K562 (cell line): ENCODE data around the gene LRRC41. TPM values are rescaled to one million over a fixed set of nuclear protein-coding genes. Genes with fewer than 3 reads are reported as not detected.

Experiments used
- ATF1 ChIP-seq, 2 experiments: fragments of 450-650 bp in 1 of 2; IDR thresholded peaks; 2 replicates each; pipeline ENCODE4 v1.6.1; 2016; ENCODE audit warnings: missing compliant biosample characterization in 1 of 2, missing genetic modification characterization in 1 of 2
- ETS2 ChIP-seq: IDR thresholded peaks from 2 replicates; pipeline ENCODE4 v1.6.1; 2016; ENCODE audit warnings: borderline replicate concordance, missing genetic modification characterization, mild to moderate bottlenecking, moderate library complexity, missing compliant biosample characterization; ENCODE audit not compliant: poor library complexity, severe bottlenecking
- EWSR1 ChIP-seq: fragments of 450-650 bp; IDR thresholded peaks from 2 replicates; pipeline ENCODE4 v1.6.1; 2018; ENCODE audit warnings: borderline replicate concordance, mild to moderate bottlenecking, low read depth, moderate library complexity; ENCODE audit not compliant: partially characterized antibody
- HLTF ChIP-seq: fragments of 450-650 bp; IDR thresholded peaks from 2 replicates; pipeline ENCODE4 v1.6.1; 2016
- NR1H2 ChIP-seq: sonication (generic); formaldehyde crosslinking; IDR thresholded peaks from 2 replicates; pipeline ENCODE4 v1.4.0; 2020; ENCODE audit warnings: mild to moderate bottlenecking, missing genetic modification reagents
- NR2C1 ChIP-seq, 2 experiments: fragments of 450-650 bp; IDR thresholded peaks; 2 replicates each; pipeline ENCODE4 v1.6.1; 2017; ENCODE audit warnings: mild to moderate bottlenecking in 2 of 2, antibody characterized with exemption in 1 of 2, inconsistent platforms in 1 of 2, missing compliant biosample characterization in 1 of 2, missing genetic modification characterization in 1 of 2
- POLR2AphosphoS5 ChIP-seq: IDR thresholded peaks from 2 replicates; pipeline ENCODE4 v1.6.1; 2011; ENCODE audit warnings: mild to moderate bottlenecking, low read depth, low read length, moderate library complexity; ENCODE audit not compliant: control insufficient read depth, insufficient read depth
- SREBF2 ChIP-seq: sonication (generic); formaldehyde crosslinking; IDR thresholded peaks from 2 replicates; pipeline ENCODE4 v1.4.0; 2020; ENCODE audit warnings: mild to moderate bottlenecking, missing genetic modification reagents
- TARDBP ChIP-seq: fragments of 450-650 bp; IDR thresholded peaks from 2 replicates; pipeline ENCODE4 v1.6.1; 2016
- ZNF639 ChIP-seq, 2 experiments: fragments of 200-800 bp in 1 of 2; sonication (Bioruptor generic) in 1 of 2; sonication (generic) in 1 of 2; formaldehyde crosslinking in 1 of 2; IDR thresholded peaks in 1 of 2; conservative IDR thresholded peaks in 1 of 2; 2 replicates each; pipeline versions ENCODE4 v1.5.0 to v1.6.1; 2016 to 2020; ENCODE audit warnings: missing compliant biosample characterization in 1 of 2, missing genetic modification characterization in 1 of 2, missing genetic modification reagents in 1 of 2
- ZNF699 ChIP-seq: fragments of 250-450 bp; sonication (Bioruptor Pico); IDR thresholded peaks from 2 replicates; pipeline ENCODE4 v1.8.0; 2021; ENCODE audit warnings: mild to moderate bottlenecking, moderate library complexity; ENCODE audit not compliant: insufficient replicate concordance
- polyA plus RNA-seq, 8 experiments: library from polyadenylated mRNA; depleted of rRNA in 4 of 8; stranded (reverse) in 5 of 8; unstranded in 3 of 8; fragments of >200 nt; fragmentation: Nextera tagmentation in 2 of 8; fragmentation: Illumina TruSeq in 1 of 8; extraction: Ambion mirVana in 2 of 8; extraction: Trizol in 1 of 8; gene quantifications; 2 replicates each; pipeline versions ENCODE4 v1.2.1 to v1.2.3, GENCODE V29; 2011 to 2014; ENCODE audit warnings: inconsistent platforms in 1 of 8, missing spikeins in 1 of 8
- total RNA-seq, 7 experiments: library from RNA; depleted of rRNA in 6 of 7; stranded (reverse); fragments of >200 nt in 6 of 7; fragmentation: Illumina TruSeq in 2 of 7; extraction: Trizol in 2 of 7; gene quantifications; 2 replicates each; pipeline versions ENCODE4 v1.2.1 to v1.2.3, GENCODE V29; 2011 to 2021; ENCODE audit warnings: low replicate concordance in 1 of 7
- TF ChIP-seq, protein P1 (sequence below): fragments of 450-650 bp; IDR thresholded peaks from 2 replicates; pipeline ENCODE4 v1.6.1; 2018; ENCODE audit warnings: mild to moderate bottlenecking, low read depth; ENCODE audit not compliant: partially characterized antibody
- TF ChIP-seq, protein P2 (sequence below): IDR thresholded peaks from 3 replicates; pipeline ENCODE4 v1.6.1; 2011; ENCODE audit warnings: borderline replicate concordance, mild to moderate bottlenecking; ENCODE audit not compliant: insufficient read length, insufficient read depth
- TF ChIP-seq, protein P3 (sequence below): fragments of 150-350 bp; conservative IDR thresholded peaks from 2 replicates; pipeline ENCODE4 v1.6.1; 2014; ENCODE audit warnings: low read length

LRRC41 gene
- total and polyA plus RNA-seq, 9 of the 15 experiments (the other 6 are each of a cell fraction or from before 2014, with no cell fraction given), result 10.5 to 64.7 (median 44.2) TPM

GRCh38 chr1:46340404-46341221 is 37.2 kb upstream of the LRRC41 start, which contains the start of gene NSUN4 (continued):
- TF ChIP-seq, protein P1, sequence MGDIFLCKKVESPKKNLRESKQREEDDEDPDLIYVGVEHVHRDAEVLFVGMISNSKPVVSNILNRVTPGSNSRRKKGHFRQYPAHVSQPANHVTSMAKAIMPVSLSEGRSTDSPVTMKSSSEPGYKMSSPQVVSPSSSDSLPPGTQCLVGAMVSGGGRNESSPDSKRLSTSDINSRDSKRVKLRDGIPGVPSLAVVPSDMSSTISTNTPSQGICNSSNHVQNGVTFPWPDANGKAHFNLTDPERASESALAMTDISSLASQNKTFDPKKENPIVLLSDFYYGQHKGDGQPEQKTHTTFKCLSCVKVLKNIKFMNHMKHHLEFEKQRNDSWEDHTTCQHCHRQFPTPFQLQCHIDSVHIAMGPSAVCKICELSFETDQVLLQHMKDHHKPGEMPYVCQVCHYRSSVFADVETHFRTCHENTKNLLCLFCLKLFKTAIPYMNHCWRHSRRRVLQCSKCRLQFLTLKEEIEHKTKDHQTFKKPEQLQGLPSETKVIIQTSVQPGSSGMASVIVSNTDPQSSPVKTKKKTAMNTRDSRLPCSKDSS, result no peak
- TF ChIP-seq EWSR1 (no peak), ZNF699 (CRISPR knock-in tag) (no peak), ZNF639 (CRISPR knock-in tag; conservative IDR thresholded peaks at IDR 0.05 in 1 of 2, IDR thresholded peaks at IDR 0.05 in 1 of 2) (peak in 1 of 2 experiments; percentile 72; a peak in 2 of 4 replicates), POLR2AphosphoS5 (peak; percentile 96), NR1H2 (CRISPR knock-in tag) (no peak), ETS2 (tag) (no peak), ATF1 (CRISPR knock-in tag; IDR thresholded peaks at IDR 0.05) (peak; percentile 76), ATF1 (tag; IDR thresholded peaks at IDR 0.05) (peak; percentile 99), SREBF2 (CRISPR knock-in tag) (0 out of 2 replicates have a peak, but pooled peaks have one; percentile 76), HLTF (peak; percentile 56; the same call in 1 of the 2 replicates), TARDBP (peak; percentile 99), NR2C1 (IDR thresholded peaks at IDR 0.05) (peak; percentile 51), NR2C1 (tag; IDR thresholded peaks at IDR 0.05) (peak; percentile 85)
- TF ChIP-seq, protein P2, sequence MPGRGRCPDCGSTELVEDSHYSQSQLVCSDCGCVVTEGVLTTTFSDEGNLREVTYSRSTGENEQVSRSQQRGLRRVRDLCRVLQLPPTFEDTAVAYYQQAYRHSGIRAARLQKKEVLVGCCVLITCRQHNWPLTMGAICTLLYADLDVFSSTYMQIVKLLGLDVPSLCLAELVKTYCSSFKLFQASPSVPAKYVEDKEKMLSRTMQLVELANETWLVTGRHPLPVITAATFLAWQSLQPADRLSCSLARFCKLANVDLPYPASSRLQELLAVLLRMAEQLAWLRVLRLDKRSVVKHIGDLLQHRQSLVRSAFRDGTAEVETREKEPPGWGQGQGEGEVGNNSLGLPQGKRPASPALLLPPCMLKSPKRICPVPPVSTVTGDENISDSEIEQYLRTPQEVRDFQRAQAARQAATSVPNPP, result no peak
- TF ChIP-seq, protein P3, sequence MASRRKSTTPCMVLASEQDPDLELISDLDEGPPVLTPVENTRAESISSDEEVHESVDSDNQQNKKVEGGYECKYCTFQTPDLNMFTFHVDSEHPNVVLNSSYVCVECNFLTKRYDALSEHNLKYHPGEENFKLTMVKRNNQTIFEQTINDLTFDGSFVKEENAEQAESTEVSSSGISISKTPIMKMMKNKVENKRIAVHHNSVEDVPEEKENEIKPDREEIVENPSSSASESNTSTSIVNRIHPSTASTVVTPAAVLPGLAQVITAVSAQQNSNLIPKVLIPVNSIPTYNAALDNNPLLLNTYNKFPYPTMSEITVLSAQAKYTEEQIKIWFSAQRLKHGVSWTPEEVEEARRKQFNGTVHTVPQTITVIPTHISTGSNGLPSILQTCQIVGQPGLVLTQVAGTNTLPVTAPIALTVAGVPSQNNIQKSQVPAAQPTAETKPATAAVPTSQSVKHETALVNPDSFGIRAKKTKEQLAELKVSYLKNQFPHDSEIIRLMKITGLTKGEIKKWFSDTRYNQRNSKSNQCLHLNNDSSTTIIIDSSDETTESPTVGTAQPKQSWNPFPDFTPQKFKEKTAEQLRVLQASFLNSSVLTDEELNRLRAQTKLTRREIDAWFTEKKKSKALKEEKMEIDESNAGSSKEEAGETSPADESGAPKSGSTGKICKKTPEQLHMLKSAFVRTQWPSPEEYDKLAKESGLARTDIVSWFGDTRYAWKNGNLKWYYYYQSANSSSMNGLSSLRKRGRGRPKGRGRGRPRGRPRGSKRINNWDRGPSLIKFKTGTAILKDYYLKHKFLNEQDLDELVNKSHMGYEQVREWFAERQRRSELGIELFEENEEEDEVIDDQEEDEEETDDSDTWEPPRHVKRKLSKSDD, result 0 out of 2 replicates have a peak, but pooled peaks have one; percentile 30
